Fibroblast of lung (primary cell): Measurements from ENCODE around the gene ADAMTS14. TPM values are rescaled to one million over a fixed set of nuclear protein-coding genes. Genes with fewer than 3 reads are reported as not detected.
A peak's percentile ranks its signal among the peaks of the same experiment; 100 is the strongest.

Source experiments
- DNase-seq, 2 donors: peaks; one replicate each; pipeline versions ENCODE4 v3.0.0 to v3.0.0-alpha.2; 2010; ENCODE audit warnings: low read depth in 2 of 2
- H2AFZ ChIP-seq: 2 replicates; pipeline ENCODE4 v1.5.1; 2012; ENCODE audit warnings: low read length, control low read depth, inconsistent platforms
- H3K27ac ChIP-seq: 2 replicates; pipeline ENCODE4 v1.5.1; 2011; ENCODE audit warnings: low read length, control low read depth; ENCODE audit not compliant: insufficient read depth
- H3K27me3 ChIP-seq: 2 replicates; pipeline ENCODE4 v1.5.1; 2011; ENCODE audit warnings: mild to moderate bottlenecking, low read length; ENCODE audit not compliant: control insufficient read depth, insufficient read depth
- H3K36me3 ChIP-seq: 2 replicates; pipeline ENCODE4 v1.5.1; 2011; ENCODE audit warnings: low read length; ENCODE audit not compliant: control insufficient read depth, insufficient read depth
- H3K4me1 ChIP-seq: 2 replicates; pipeline ENCODE4 v1.5.1; 2011; ENCODE audit warnings: low read length; ENCODE audit not compliant: control insufficient read depth, insufficient read depth; ENCODE audit errors: extremely low read depth
- H3K4me2 ChIP-seq: 2 replicates; pipeline ENCODE4 v1.5.1; 2011; ENCODE audit warnings: low read length, control low read depth; ENCODE audit not compliant: insufficient read depth; ENCODE audit errors: extremely low read depth
- H3K4me3 ChIP-seq, 4 experiments: fragments of 200-600 bp in 1 of 4; sonication (generic) in 1 of 4; replicated peaks in 1 of 4; 2 replicates each; pipeline ENCODE4 v1.5.1; 2011 to 2016; ENCODE audit warnings: low read length in 4 of 4, low read depth in 3 of 4, mild to moderate bottlenecking in 3 of 4, control low read depth in 2 of 4, inconsistent platforms in 1 of 4, mixed read lengths in 1 of 4; ENCODE audit not compliant: insufficient read depth in 1 of 4; ENCODE audit errors: control extremely low read depth in 1 of 4
- H3K79me2 ChIP-seq: 2 replicates; pipeline ENCODE4 v1.5.1; 2012; ENCODE audit warnings: mild to moderate bottlenecking, low read length, inconsistent platforms; ENCODE audit not compliant: control insufficient read depth, insufficient read depth
- H3K9ac ChIP-seq: 2 replicates; pipeline ENCODE4 v1.5.1; 2011; ENCODE audit warnings: mild to moderate bottlenecking, low read length, control low read depth; ENCODE audit not compliant: insufficient read depth
- H3K9me3 ChIP-seq: 2 replicates; pipeline ENCODE4 v1.5.1; 2012; ENCODE audit warnings: low read depth, low read length; ENCODE audit not compliant: control insufficient read depth, insufficient read depth
- H4K20me1 ChIP-seq: 2 replicates; pipeline ENCODE4 v1.5.1; 2011; ENCODE audit warnings: low read length; ENCODE audit not compliant: control insufficient read depth, insufficient read depth; ENCODE audit errors: extremely low read depth
- CTCF ChIP-seq, 2 donors: IDR thresholded peaks in 1 of 2; conservative IDR thresholded peaks in 1 of 2; 1 replicate in 1 of 2; 2 replicates in 1 of 2; pipeline ENCODE4 v1.5.1; 2011 to 2012; ENCODE audit warnings: low read length in 2 of 2, control low read depth in 1 of 2, inconsistent platforms in 1 of 2, low read depth in 1 of 2, mild to moderate bottlenecking in 1 of 2
- EZH2 ChIP-seq: IDR thresholded peaks from 2 replicates; pipeline ENCODE4 v1.5.1; 2012; ENCODE audit warnings: low read length, control low read depth, mild to moderate bottlenecking; ENCODE audit errors: missing control alignments
- polyA plus RNA-seq, 2 donors: library from polyadenylated mRNA; depleted of rRNA in 1 of 2; stranded (reverse) in 1 of 2; unstranded in 1 of 2; fragments of >200 nt; gene quantifications; 2 replicates each; pipeline ENCODE4 v1.2.1, GENCODE V29; 2011 to 2012; ENCODE audit warnings: missing spikeins in 1 of 2
- total RNA-seq: library from RNA; depleted of rRNA; stranded (reverse); fragments of >200 nt; gene quantifications from 2 replicates; pipeline ENCODE4 v1.2.1, GENCODE V29; 2014

ADAMTS14 gene
- total and polyA plus RNA-seq, 2 donors (not counting 1 experiment from before 2014, with no cell fraction given): 4.1 to 6.2 TPM

GRCh38 chr10:70660722-70661121, 11.6 kb upstream of the ADAMTS14 start:
- Histone ChIP-seq H3K9me3 (no peaks in the 10 kb centered on the region), H3K9ac (no peak overlapping the region), H3K36me3 (no peaks in the 10 kb centered on the region), H3K27ac (no peak overlapping the region), H3K4me2 (no peak overlapping the region), H3K4me3 (no peak overlapping the region), H4K20me1 (no peaks in the 10 kb centered on the region), H3K27me3 (no peaks in the 10 kb centered on the region), H3K79me2 (no peaks in the 10 kb centered on the region), H3K4me1 (peaks cover 42% of the 10 kb centered on the region), H2AFZ (no peak overlapping the region)
- TF ChIP-seq EZH2 (no peak), CTCF (conservative IDR thresholded peaks at IDR 0.05 in 1 of 2, IDR thresholded peaks at IDR 0.05 in 1 of 2; ENCODE audit: low read depth in 1 of 2, low read length in 2 of 2) (no peak)
- no peak for DNase-seq

DNA sequence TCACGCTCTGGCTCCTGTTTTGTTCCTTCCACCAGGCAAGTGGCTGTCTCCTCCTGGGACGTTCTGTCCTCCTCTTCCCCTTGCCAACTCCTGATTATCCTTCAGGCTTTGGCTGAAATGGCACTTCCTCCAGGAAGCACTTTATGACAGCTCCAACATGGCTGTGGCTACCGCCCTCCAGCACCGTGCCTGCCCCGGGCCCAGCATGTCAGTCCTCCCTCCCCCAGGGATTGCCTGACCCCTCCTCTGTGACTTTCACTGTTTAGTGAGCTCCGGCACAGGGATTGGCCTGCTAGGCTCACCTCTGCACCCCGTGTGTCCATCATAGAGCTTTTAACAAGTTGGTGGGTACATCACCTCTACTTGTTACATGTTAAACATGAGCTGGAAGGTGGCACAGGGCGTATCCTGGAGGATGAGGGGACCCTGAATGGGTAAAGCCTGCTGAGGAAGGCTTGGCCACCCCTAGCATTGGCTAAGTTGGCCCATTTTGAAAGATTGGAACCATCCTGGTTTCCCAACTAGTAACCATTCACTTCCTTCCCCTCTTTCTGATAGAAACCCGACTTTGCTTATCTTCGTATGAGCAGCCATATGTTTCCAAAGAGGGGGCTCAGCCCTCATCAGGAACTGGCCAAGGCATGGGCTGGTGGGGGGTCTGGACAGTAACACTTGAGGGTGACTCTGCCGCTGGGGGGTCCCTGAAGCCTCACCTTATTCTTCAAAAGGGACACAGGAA, 10.5 kb upstream of the ADAMTS14 start:
- H3K9ac ChIP-seq: no peak overlapping the region

More for the DNA sequence above, 10.5 kb upstream of the ADAMTS14 start:
- H3K4me1 ChIP-seq: peaks cover 34% of the 10 kb centered on the region
- peak overlapping the region; percentile 31 for H2AFZ ChIP-seq
- no peak overlapping the region for H3K4me3 ChIP-seq
- peak; percentile 45 for TF ChIP-seq EZH2
- TF ChIP-seq CTCF (conservative IDR thresholded peaks at IDR 0.05 in 1 of 2, IDR thresholded peaks at IDR 0.05 in 1 of 2; ENCODE audit: low read depth in 1 of 2, low read length in 2 of 2): no peak
- H3K9me3 ChIP-seq: no peaks in the 10 kb centered on the region
- no peaks in the 10 kb centered on the region for H3K36me3 ChIP-seq
- H3K4me2 ChIP-seq: peak overlapping the region; percentile 2
- no peaks in the 10 kb centered on the region for H3K79me2 ChIP-seq
- no peak for DNase-seq
- H4K20me1 ChIP-seq: no peaks in the 10 kb centered on the region
- H3K27me3 ChIP-seq: no peaks in the 10 kb centered on the region
- peak overlapping the region; percentile 63 for H3K27ac ChIP-seq
